Measurements from ENCODE around the gene BEND7. TPM values are rescaled to one million over a fixed set of nuclear protein-coding genes. Genes with fewer than 3 reads are reported as not detected.

Gene BEND7
- total RNA-seq, 1 donor, result 9.0 TPM

DNA sequence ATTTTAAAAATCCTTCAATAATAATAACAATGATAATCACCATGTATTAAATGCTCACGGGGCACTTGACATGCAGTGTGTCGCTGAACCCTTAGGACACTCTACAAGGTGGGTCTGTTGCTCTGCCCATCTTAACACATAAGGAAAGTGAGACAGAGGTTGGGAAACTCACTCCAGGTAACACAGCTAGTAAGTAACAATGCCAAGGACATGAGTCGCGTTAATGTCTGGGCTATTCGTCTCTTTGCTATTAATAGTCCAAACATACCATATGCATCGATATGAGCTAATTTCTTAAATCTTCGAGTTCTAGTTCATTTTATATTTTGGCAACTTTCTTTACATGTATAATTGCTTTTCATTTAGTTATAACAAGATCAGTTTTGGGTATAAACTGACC is 79.5 kb downstream of the BEND7 start:
- Histone ChIP-seq H3K4me3 (ENCODE audit: insufficient read depth, low read length) (no peak overlapping the region), H3K4me2 (ENCODE audit: insufficient read depth, low read length) (no peak overlapping the region), H3K4me1 (ENCODE audit: insufficient read depth, low read length) (peaks cover 13% of the 10 kb centered on the region), H2AFZ (ENCODE audit: low read length) (no peak overlapping the region), H3K27ac (ENCODE audit: low read depth, low read length) (no peak overlapping the region), H3K36me3 (ENCODE audit: insufficient read depth, low read length) (no peaks in the 10 kb centered on the region), H3K27me3 (ENCODE audit: insufficient read depth, low read length) (no peaks in the 10 kb centered on the region), H3K79me2 (ENCODE audit: insufficient read depth, low read length) (no peaks in the 10 kb centered on the region), H4K20me1 (ENCODE audit: insufficient read depth, low read length) (no peaks in the 10 kb centered on the region), H3K9me3 (ENCODE audit: low read depth, low read length) (no peaks in the 10 kb centered on the region)
- DNase-seq (ENCODE audit: insufficient read length, low spot score, missing footprints), result peak; percentile 47
- TF ChIP-seq CTCF (IDR thresholded peaks at IDR 0.05; ENCODE audit: extremely low read depth, low read depth, low read length), result no peak

- Histone ChIP-seq H3K79me2 (ENCODE audit: insufficient read depth, low read length) (no peaks in the 10 kb centered on the region), H3K27me3 (ENCODE audit: insufficient read depth, low read length) (no peaks in the 10 kb centered on the region), H3K9me3 (ENCODE audit: low read depth, low read length) (no peaks in the 10 kb centered on the region), H3K4me1 (ENCODE audit: insufficient read depth, low read length) (peaks cover 13% of the 10 kb centered on the region), H3K27ac (ENCODE audit: low read depth, low read length) (peak overlapping the region; percentile 9), H3K36me3 (ENCODE audit: insufficient read depth, low read length) (no peaks in the 10 kb centered on the region), H3K4me3 (ENCODE audit: insufficient read depth, low read length) (no peak overlapping the region), H3K4me2 (ENCODE audit: insufficient read depth, low read length) (no peak overlapping the region), H2AFZ (ENCODE audit: low read length) (no peak overlapping the region), H4K20me1 (ENCODE audit: insufficient read depth, low read length) (no peaks in the 10 kb centered on the region)
- peak; percentile 83 for DNase-seq (ENCODE audit: insufficient read length, low spot score, missing footprints)
- no peak for TF ChIP-seq CTCF (IDR thresholded peaks at IDR 0.05; ENCODE audit: extremely low read depth, low read depth, low read length)
These were observed 80.6 kb downstream of the BEND7 start for GRCh38 chr10:13448216-13448615.

GRCh38 chr10:13445656-13446400 is 83.0 kb downstream of the BEND7 start:
- Histone ChIP-seq H2AFZ (ENCODE audit: low read length) (no peak overlapping the region), H3K27me3 (ENCODE audit: insufficient read depth, low read length) (peaks cover 1% of the 10 kb centered on the region), H3K9me3 (ENCODE audit: low read depth, low read length) (no peaks in the 10 kb centered on the region), H4K20me1 (ENCODE audit: insufficient read depth, low read length) (no peaks in the 10 kb centered on the region), H3K36me3 (ENCODE audit: insufficient read depth, low read length) (no peaks in the 10 kb centered on the region), H3K4me3 (ENCODE audit: insufficient read depth, low read length) (no peak overlapping the region), H3K27ac (ENCODE audit: low read depth, low read length) (no peak overlapping the region), H3K4me2 (ENCODE audit: insufficient read depth, low read length) (no peak overlapping the region), H3K79me2 (ENCODE audit: insufficient read depth, low read length) (no peaks in the 10 kb centered on the region), H3K4me1 (ENCODE audit: insufficient read depth, low read length) (peaks cover 14% of the 10 kb centered on the region)
- no peak for TF ChIP-seq CTCF (IDR thresholded peaks at IDR 0.05; ENCODE audit: extremely low read depth, low read depth, low read length)
- DNase-seq (ENCODE audit: insufficient read length, low spot score, missing footprints), result no peak

GRCh38 chr10:13441476-13441875 is 87.3 kb downstream of the BEND7 start:
- no peak for TF ChIP-seq CTCF (IDR thresholded peaks at IDR 0.05; ENCODE audit: extremely low read depth, low read depth, low read length)
- no peak for DNase-seq (ENCODE audit: insufficient read length, low spot score, missing footprints)
- Histone ChIP-seq H3K4me3 (ENCODE audit: insufficient read depth, low read length) (no peak overlapping the region), H3K27ac (ENCODE audit: low read depth, low read length) (no peak overlapping the region), H3K36me3 (ENCODE audit: insufficient read depth, low read length) (no peaks in the 10 kb centered on the region), H3K79me2 (ENCODE audit: insufficient read depth, low read length) (no peaks in the 10 kb centered on the region), H2AFZ (ENCODE audit: low read length) (no peak overlapping the region), H4K20me1 (ENCODE audit: insufficient read depth, low read length) (no peaks in the 10 kb centered on the region), H3K27me3 (ENCODE audit: insufficient read depth, low read length) (peaks cover 29% of the 10 kb centered on the region), H3K4me2 (ENCODE audit: insufficient read depth, low read length) (no peak overlapping the region), H3K4me1 (ENCODE audit: insufficient read depth, low read length) (peaks cover 16% of the 10 kb centered on the region), H3K9me3 (ENCODE audit: low read depth, low read length) (no peaks in the 10 kb centered on the region)
